HFF-Myc (cell line): ENCODE data around the gene MAPK10.

Source experiments
- DNase-seq: peaks from one replicate; pipeline ENCODE4 v3.0.0-alpha.2; 2011; ENCODE audit warnings: low read depth; ENCODE audit errors: extremely low read depth
- H3K4me3 ChIP-seq: replicated peaks from 2 replicates; pipeline ENCODE4 v1.5.1; 2011; ENCODE audit warnings: low read depth, mild to moderate bottlenecking, control low read depth, low read length
- TF ChIP-seq, protein P1 (sequence below): IDR thresholded peaks from 2 replicates; pipeline ENCODE4 v1.5.1; 2012; ENCODE audit warnings: mild to moderate bottlenecking, low read depth, low read length, control low read depth; ENCODE audit errors: missing control alignments

Gene MAPK10

DNA sequence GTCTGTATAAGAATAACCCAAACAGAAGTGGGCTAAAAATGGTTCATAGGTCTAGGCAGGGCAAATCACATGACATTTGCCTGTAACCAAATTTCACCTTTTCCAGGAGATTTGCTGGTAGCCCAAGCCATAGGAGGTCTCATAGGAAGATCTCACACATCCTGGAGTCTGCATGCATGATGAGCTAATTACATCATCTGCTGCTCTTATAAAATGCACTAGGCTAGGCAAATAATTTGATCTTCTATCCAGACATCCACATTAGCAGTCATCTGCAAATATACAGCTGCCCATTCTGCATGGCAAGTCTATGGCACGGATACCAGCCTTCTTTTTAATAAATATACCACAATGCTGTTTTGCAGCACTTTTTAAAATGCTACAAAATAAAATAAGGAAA, 87.2 kb downstream of the MAPK10 start:
- TF ChIP-seq, protein P1, sequence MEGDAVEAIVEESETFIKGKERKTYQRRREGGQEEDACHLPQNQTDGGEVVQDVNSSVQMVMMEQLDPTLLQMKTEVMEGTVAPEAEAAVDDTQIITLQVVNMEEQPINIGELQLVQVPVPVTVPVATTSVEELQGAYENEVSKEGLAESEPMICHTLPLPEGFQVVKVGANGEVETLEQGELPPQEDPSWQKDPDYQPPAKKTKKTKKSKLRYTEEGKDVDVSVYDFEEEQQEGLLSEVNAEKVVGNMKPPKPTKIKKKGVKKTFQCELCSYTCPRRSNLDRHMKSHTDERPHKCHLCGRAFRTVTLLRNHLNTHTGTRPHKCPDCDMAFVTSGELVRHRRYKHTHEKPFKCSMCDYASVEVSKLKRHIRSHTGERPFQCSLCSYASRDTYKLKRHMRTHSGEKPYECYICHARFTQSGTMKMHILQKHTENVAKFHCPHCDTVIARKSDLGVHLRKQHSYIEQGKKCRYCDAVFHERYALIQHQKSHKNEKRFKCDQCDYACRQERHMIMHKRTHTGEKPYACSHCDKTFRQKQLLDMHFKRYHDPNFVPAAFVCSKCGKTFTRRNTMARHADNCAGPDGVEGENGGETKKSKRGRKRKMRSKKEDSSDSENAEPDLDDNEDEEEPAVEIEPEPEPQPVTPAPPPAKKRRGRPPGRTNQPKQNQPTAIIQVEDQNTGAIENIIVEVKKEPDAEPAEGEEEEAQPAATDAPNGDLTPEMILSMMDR = no peak
- H3K4me3 ChIP-seq = no peak overlapping the region
- DNase-seq = no peak

DNA sequence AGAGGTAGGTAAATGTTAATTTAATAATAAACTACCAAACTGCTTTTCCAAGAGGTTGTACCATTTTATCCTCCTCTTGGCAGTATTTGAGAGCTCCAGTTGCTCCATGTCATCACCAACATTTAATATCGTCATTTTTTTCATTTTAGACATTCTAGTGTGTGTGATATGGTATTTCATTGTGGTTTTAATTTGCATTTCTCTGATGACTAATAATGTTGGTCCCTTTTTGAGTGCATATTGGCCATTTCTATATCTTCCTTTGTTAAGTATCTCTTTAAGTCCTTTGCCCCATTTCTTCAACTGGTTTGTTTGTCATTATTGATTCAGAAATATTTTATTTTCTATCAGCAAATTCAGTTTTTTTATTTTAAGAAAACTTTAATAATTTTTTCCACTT, 88.8 kb downstream of the MAPK10 start:
- no peak overlapping the region for H3K4me3 ChIP-seq
- no peak for DNase-seq
- TF ChIP-seq, protein P1 = no peak

DNA sequence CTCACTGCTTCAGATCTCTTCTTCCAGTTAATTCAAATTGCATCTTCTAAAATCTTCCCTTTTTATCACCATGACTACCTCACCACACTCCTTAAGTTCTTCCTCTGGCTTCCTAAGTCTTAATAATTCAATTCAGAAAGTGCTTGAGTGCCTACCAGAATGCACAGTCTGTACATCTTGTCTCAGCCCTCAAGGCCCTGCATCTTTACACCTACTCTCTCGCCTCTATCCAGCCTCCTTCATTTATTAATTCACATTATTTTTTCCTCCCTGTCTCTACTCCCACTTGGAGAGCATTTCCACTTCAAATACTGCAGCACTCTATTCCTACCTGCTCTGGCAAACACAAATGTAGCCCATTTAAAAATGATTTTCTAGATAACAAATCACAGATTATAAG, 90.5 kb downstream of the MAPK10 start:
- no peak for DNase-seq
- TF ChIP-seq, protein P1 = no peak
- H3K4me3 ChIP-seq = no peak overlapping the region

DNA sequence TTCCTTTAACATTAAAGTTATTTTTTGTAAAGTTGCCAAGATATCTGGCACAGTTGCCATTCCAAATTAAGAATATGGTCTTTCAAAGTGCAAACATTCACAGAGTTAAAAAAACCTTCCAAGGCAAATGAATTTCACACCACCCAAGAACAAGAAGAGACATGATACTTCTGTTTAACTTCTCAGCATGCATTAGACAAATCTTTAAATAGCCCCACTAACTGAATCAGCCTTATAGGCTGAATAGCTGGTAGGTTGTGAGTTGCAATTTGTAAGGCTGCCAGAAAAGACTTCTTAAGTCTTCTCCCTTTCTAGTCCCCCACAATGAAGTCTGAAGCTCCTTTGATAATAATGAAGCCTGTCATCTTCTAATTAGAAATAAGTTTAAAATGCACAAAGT, 95.6 kb downstream of the MAPK10 start:
- TF ChIP-seq, protein P1 = no peak
- H3K4me3 ChIP-seq = no peak overlapping the region
- no peak for DNase-seq

DNA sequence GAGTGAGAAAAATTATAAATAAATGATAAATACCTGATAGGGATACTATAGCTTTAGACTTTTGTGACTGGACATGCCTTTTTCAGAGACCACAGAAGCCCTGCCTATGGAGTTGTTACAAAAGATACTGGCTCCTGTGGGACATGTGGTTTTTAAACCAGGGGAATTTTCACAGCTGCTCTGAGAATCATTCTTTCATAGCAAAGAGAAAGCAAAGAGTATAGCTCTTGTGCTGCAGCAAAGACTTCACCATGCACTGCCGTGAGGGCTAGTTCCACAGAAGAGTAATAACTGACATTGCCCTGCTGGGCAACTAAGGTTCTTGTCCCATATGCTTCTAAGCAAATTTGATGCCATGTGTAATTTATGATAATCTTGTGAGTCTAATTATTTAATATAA, 98.2 kb downstream of the MAPK10 start:
- DNase-seq = no peak
- H3K4me3 ChIP-seq = no peak overlapping the region
- TF ChIP-seq, protein P1 = no peak

DNA sequence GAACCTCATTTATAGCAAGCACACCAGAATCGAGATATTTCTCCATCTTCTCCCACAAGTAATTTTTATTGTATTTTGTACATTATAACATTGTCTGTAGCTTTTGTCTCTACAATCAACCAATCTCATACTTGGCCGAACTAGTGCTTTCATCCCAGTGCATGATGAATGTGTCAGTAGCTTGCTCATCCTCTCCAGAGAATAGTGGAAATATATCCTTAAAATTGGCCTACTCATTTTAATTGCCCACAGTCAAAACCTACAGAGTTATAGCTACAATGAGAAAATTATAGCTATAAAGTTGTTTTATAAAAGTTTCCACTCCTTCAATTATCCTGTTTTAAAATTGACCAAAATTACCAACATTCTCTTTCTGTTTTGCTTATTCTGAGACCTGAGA, 103.8 kb downstream of the MAPK10 start:
- TF ChIP-seq, protein P1 = no peak
- DNase-seq = no peak
- H3K4me3 ChIP-seq = no peak overlapping the region

DNA sequence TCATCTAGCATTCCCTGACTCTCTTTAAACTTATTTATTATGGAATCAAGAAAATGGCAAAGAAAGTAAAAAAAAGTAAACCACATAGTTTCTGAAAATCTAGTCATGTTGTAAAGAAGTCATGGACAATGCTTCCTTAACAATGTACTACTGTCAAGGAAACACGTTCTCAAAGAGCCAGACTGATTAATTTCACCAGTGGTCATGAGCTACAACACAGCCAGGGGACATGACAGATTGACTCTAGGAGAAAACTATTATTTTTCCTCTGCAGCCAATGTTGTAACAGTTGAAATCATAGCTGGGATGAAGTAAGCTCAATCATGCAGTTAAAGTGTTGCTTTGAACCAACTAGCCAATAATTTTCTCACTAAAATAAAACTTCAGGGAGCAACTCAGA, 109.2 kb downstream of the MAPK10 start:
- no peak for DNase-seq
- no peak overlapping the region for H3K4me3 ChIP-seq
- TF ChIP-seq, protein P1 = no peak
